SKM-1 (cell line): ENCODE measurements around the gene NDUFV1.
"Not testable (repeated sequence)": the region's sequence is repeated elsewhere in the genome, so short reads cannot be mapped to it uniquely, and the experiment has no call there.

ENCODE experiments used
- DNase-seq: peaks from one replicate; lab custom pipeline; 2025; ENCODE audit not compliant: unreplicated experiment; lab: John Stamatoyannopoulos, UW

The NDUFV1 gene

GRCh38 chr11:67611165-67611564 lies 4.4 kb downstream of the NDUFV1 start:
- DNase-seq, result no peak

GRCh38 chr11:67611704-67612587 lies 5.2 kb downstream of the NDUFV1 start:
- no peak for DNase-seq

GRCh38 chr11:67612751-67613150 lies 6.0 kb downstream of the NDUFV1 start:
- no peak for DNase-seq

- no peak for DNase-seq
Measured at GRCh38 chr11:67613313-67613959, 6.7 kb downstream of the NDUFV1 start.

- DNase-seq, result peak; percentile 50
Measured at GRCh38 chr11:67613960-67614715, 7.4 kb downstream of the NDUFV1 start.

- peak; percentile 58 for DNase-seq
Measured at GRCh38 chr11:67614730-67615714, 8.3 kb downstream of the NDUFV1 start.

- no peak for DNase-seq
Measured at GRCh38 chr11:67615728-67616430, 9.1 kb downstream of the NDUFV1 start.

- no peak for DNase-seq
Measured at GRCh38 chr11:67616431-67617242, 9.9 kb downstream of the NDUFV1 start.

- DNase-seq, result no peak
Measured at GRCh38 chr11:67617243-67617953, 10.7 kb downstream of the NDUFV1 start.

- DNase-seq, result not testable (repeated sequence)
Measured at GRCh38 chr11:67618901-67619659, 12.3 kb downstream of the NDUFV1 start.

- not testable (repeated sequence) for DNase-seq
Measured at GRCh38 chr11:67619683-67620618, 13.2 kb downstream of the NDUFV1 start.

- not testable (repeated sequence) for DNase-seq
Measured at GRCh38 chr11:67620621-67621020, 13.9 kb downstream of the NDUFV1 start.

- DNase-seq, result not testable (repeated sequence)
Measured at GRCh38 chr11:67621928-67622327, 15.2 kb downstream of the NDUFV1 start.

GRCh38 chr11:67622905-67623304 lies 16.2 kb downstream of the NDUFV1 start:
- DNase-seq, result not testable (repeated sequence)

- DNase-seq, result not testable (repeated sequence)
Measured at GRCh38 chr11:67623795-67624194, 17.1 kb downstream of the NDUFV1 start.

- not testable (repeated sequence) for DNase-seq
Measured at GRCh38 chr11:67626131-67626833, 19.5 kb downstream of the NDUFV1 start.
